Neural crest cell (in vitro differentiated cells): ENCODE measurements around the gene SERPINA12. TPM values are rescaled to one million over a fixed set of nuclear protein-coding genes. Genes with fewer than 3 reads are reported as not detected.

Source experiments
- DNase-seq: peaks from one replicate; pipeline ENCODE4 v3.0.0; 2021; ENCODE audit warnings: low read depth, mixed read lengths, low spot score
- H3K27ac Mint-ChIP-seq: one replicate; pipeline ENCODE4 v1.8.0; 2021; ENCODE audit warnings: mild to moderate bottlenecking, mixed read lengths; ENCODE audit not compliant: unreplicated experiment
- H3K27me3 Mint-ChIP-seq: 2 replicates; pipeline ENCODE4 v1.8.0; 2021; ENCODE audit warnings: low read depth, mild to moderate bottlenecking, mixed read lengths
- H3K36me3 Mint-ChIP-seq: 2 replicates; pipeline ENCODE4 v1.8.0; 2021; ENCODE audit warnings: low read depth, mild to moderate bottlenecking, mixed read lengths
- H3K4me1 Mint-ChIP-seq: 2 replicates; pipeline ENCODE4 v1.8.0; 2021; ENCODE audit warnings: mixed read lengths
- H3K4me3 Mint-ChIP-seq: one replicate; pipeline ENCODE4 v1.8.0; 2021; ENCODE audit warnings: mild to moderate bottlenecking, mixed read lengths
- H3K9me3 Mint-ChIP-seq: 2 replicates; pipeline ENCODE4 v1.8.0; 2021; ENCODE audit warnings: mixed read lengths
- total RNA-seq: library from RNA; stranded (reverse); gene quantifications from 2 replicates; pipeline ENCODE4 v1.2.1, GENCODE V29; 2021
- TF ChIP-seq, protein P1 (sequence below): fragments of 200-600 bp; sonication (generic); conservative IDR thresholded peaks from 2 replicates; pipeline ENCODE4 v1.5.0; 2021; ENCODE audit warnings: antibody characterized with exemption, mild to moderate bottlenecking

The SERPINA12 gene
- total RNA-seq, 1 donor from 2014 or later: not detected

- peaks cover 35% of the 10 kb centered on the region for H3K27me3 Mint-ChIP-seq
Measured at GRCh38 chr14:94532447-94532846, 23.2 kb upstream of the SERPINA12 start.

GRCh38 chr14:94531187-94531586 lies 21.9 kb upstream of the SERPINA12 start:
- DNase-seq: no peak
- TF ChIP-seq, protein P1, sequence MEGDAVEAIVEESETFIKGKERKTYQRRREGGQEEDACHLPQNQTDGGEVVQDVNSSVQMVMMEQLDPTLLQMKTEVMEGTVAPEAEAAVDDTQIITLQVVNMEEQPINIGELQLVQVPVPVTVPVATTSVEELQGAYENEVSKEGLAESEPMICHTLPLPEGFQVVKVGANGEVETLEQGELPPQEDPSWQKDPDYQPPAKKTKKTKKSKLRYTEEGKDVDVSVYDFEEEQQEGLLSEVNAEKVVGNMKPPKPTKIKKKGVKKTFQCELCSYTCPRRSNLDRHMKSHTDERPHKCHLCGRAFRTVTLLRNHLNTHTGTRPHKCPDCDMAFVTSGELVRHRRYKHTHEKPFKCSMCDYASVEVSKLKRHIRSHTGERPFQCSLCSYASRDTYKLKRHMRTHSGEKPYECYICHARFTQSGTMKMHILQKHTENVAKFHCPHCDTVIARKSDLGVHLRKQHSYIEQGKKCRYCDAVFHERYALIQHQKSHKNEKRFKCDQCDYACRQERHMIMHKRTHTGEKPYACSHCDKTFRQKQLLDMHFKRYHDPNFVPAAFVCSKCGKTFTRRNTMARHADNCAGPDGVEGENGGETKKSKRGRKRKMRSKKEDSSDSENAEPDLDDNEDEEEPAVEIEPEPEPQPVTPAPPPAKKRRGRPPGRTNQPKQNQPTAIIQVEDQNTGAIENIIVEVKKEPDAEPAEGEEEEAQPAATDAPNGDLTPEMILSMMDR: no peak
- Mint-ChIP-seq H3K4me1 (no peaks in the 10 kb centered on the region), H3K27ac (no peak overlapping the region), H3K9me3 (peaks cover 6% of the 10 kb centered on the region), H3K4me3 (no peak overlapping the region), H3K36me3 (no peaks in the 10 kb centered on the region), H3K27me3 (peaks cover 41% of the 10 kb centered on the region)

More at GRCh38 chr14:94532447-94532846, 23.2 kb upstream of the SERPINA12 start:
- Mint-ChIP-seq H3K27ac (no peak overlapping the region), H3K9me3 (no peaks in the 10 kb centered on the region), H3K4me1 (no peaks in the 10 kb centered on the region), H3K36me3 (no peaks in the 10 kb centered on the region), H3K4me3 (no peak overlapping the region)
- TF ChIP-seq, protein P1: no peak
- no peak for DNase-seq

GRCh38 chr14:94524093-94524492 lies 14.8 kb upstream of the SERPINA12 start:
- Mint-ChIP-seq H3K4me3 (no peak overlapping the region), H3K4me1 (no peaks in the 10 kb centered on the region), H3K36me3 (no peaks in the 10 kb centered on the region), H3K27me3 (peaks cover 32% of the 10 kb centered on the region), H3K27ac (no peak overlapping the region), H3K9me3 (peaks cover 11% of the 10 kb centered on the region)
- TF ChIP-seq, protein P1: no peak
- DNase-seq: no peak

DNA sequence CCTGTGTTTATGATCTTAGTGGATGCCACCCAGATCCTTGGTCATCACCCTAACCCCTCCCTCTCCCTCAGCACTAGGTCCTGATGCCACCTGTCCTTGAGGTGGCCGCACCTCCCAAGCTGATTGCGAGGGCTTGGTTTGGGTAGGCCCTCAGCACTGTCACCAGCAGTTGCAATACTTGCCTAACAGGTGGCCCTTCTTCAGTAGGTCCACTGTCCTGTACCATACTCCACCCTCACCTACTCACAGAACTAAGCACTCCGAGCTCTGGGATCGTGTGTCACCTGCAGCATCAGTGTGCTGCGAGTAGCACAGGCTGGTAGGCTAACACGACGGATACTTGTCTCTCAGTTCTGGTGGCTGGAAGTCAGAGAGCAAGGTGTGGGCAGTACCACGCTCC lies 14.0 kb upstream of the SERPINA12 start:
- H3K4me1 Mint-ChIP-seq: no peaks in the 10 kb centered on the region
- peaks cover 29% of the 10 kb centered on the region for H3K27me3 Mint-ChIP-seq
- H3K27ac Mint-ChIP-seq: no peak overlapping the region
- no peak overlapping the region for H3K4me3 Mint-ChIP-seq
- TF ChIP-seq, protein P1: no peak
- no peaks in the 10 kb centered on the region for H3K36me3 Mint-ChIP-seq
- DNase-seq: no peak
- peaks cover 15% of the 10 kb centered on the region for H3K9me3 Mint-ChIP-seq

GRCh38 chr14:94522115-94522724 lies 13.0 kb upstream of the SERPINA12 start:
- no peak for DNase-seq
- H3K27ac Mint-ChIP-seq: no peak overlapping the region

More at GRCh38 chr14:94522115-94522724, 13.0 kb upstream of the SERPINA12 start:
- Mint-ChIP-seq H3K4me1 (no peaks in the 10 kb centered on the region), H3K4me3 (no peak overlapping the region), H3K27me3 (peaks cover 27% of the 10 kb centered on the region), H3K36me3 (no peaks in the 10 kb centered on the region), H3K9me3 (peaks cover 14% of the 10 kb centered on the region)
- TF ChIP-seq, protein P1: no peak
